SHP77 treated with DMSO at 0.1 percent for 48 hours (cell line): Measurements from ENCODE around the gene GRM7.
A peak's percentile ranks its signal among the peaks of the same experiment; 100 is the strongest.

Experiments used
- DNase-seq: peaks from one replicate; lab custom pipeline; 2025; lab: John Stamatoyannopoulos, UW

GRM7 gene

GRCh38 chr3:7504886-7505775 lies 644.2 kb downstream of the GRM7 start:
- DNase-seq = no peak

- DNase-seq = no peak
Observed at GRCh38 chr3:7506606-7507180, 645.8 kb downstream of the GRM7 start.

GRCh38 chr3:7508821-7509220 lies 647.9 kb downstream of the GRM7 start:
- DNase-seq = no peak

GRCh38 chr3:7512048-7512447 lies 651.1 kb downstream of the GRM7 start:
- DNase-seq = no peak

- DNase-seq = no peak
Observed at GRCh38 chr3:7518026-7518425, 657.1 kb downstream of the GRM7 start.

GRCh38 chr3:7518456-7518855 lies 657.5 kb downstream of the GRM7 start:
- no peak for DNase-seq

- no peak for DNase-seq
Observed at GRCh38 chr3:7520059-7520458, 659.1 kb downstream of the GRM7 start.

GRCh38 chr3:7520593-7520992 lies 659.7 kb downstream of the GRM7 start:
- no peak for DNase-seq

GRCh38 chr3:7536510-7536909 lies 675.6 kb downstream of the GRM7 start:
- DNase-seq = peak; percentile 16

GRCh38 chr3:7536921-7537320 lies 676.0 kb downstream of the GRM7 start:
- DNase-seq = peak; percentile 48

- DNase-seq = no peak
Observed at GRCh38 chr3:7543294-7543880, 682.5 kb downstream of the GRM7 start.

GRCh38 chr3:7545334-7545733 lies 684.4 kb downstream of the GRM7 start:
- DNase-seq = no peak

- DNase-seq = no peak
Observed at GRCh38 chr3:7546253-7546652, 685.3 kb downstream of the GRM7 start.

- no peak for DNase-seq
Observed at GRCh38 chr3:7547826-7548225, 686.9 kb downstream of the GRM7 start.

- no peak for DNase-seq
Observed at GRCh38 chr3:7562892-7563291, 702.0 kb downstream of the GRM7 start.

GRCh38 chr3:7565574-7565973 lies 704.7 kb downstream of the GRM7 start:
- no peak for DNase-seq

- no peak for DNase-seq
Observed at GRCh38 chr3:7567160-7567559, 706.2 kb downstream of the GRM7 start.

GRCh38 chr3:7568526-7569184 lies 707.7 kb downstream of the GRM7 start:
- DNase-seq = no peak

GRCh38 chr3:7573330-7573729 lies 712.4 kb downstream of the GRM7 start:
- DNase-seq = no peak

GRCh38 chr3:7574435-7574834 lies 713.5 kb downstream of the GRM7 start:
- DNase-seq = no peak

GRCh38 chr3:7576071-7576470 lies 715.2 kb downstream of the GRM7 start:
- DNase-seq = no peak

GRCh38 chr3:7576506-7576905 lies 715.6 kb downstream of the GRM7 start:
- no peak for DNase-seq

- DNase-seq = no peak
Observed at GRCh38 chr3:7577513-7577912, 716.6 kb downstream of the GRM7 start.
